Mesodermal cell (in vitro differentiated cells): ENCODE data around the gene BNIP3.
A peak's percentile ranks its signal among the peaks of the same experiment; 100 is the strongest.

Experiments
- H3K27ac ChIP-seq: 2 replicates; pipeline ENCODE4 v1.7.0; 2013; ENCODE audit warnings: mild to moderate bottlenecking, low read depth, low read length, moderate library complexity; ENCODE audit not compliant: severe bottlenecking
- H3K36me3 ChIP-seq: 2 replicates; pipeline ENCODE4 v1.7.1; 2013; ENCODE audit warnings: mild to moderate bottlenecking, low read length, moderate library complexity; ENCODE audit not compliant: control insufficient read depth, insufficient read depth
- H3K4me1 ChIP-seq: one replicate; pipeline ENCODE4 v1.7.1; 2013; ENCODE audit warnings: mild to moderate bottlenecking, low read length; ENCODE audit not compliant: insufficient read depth, control insufficient read depth, poor library complexity, severe bottlenecking
- H3K4me3 ChIP-seq: 2 replicates; pipeline ENCODE4 v1.7.0; 2013; ENCODE audit warnings: low read length, control low read depth, mild to moderate bottlenecking; ENCODE audit not compliant: insufficient read depth, poor library complexity, severe bottlenecking; ENCODE audit errors: extremely low read depth
- H3K9me3 ChIP-seq: 2 replicates; pipeline ENCODE4 v1.7.1; 2013; ENCODE audit warnings: mild to moderate bottlenecking, low read length, moderate library complexity; ENCODE audit not compliant: control insufficient read depth
- WGBS, 2 experiments: methylation state at CpG; one replicate each; pipeline ENCODE4 v1.1.5; 2013; ENCODE audit warnings: missing lambda C conversion rate in 2 of 2; ENCODE audit not compliant: insufficient coverage in 2 of 2; 5-methylcytosine and 5-hydroxymethylcytosine counted together

The BNIP3 gene

GRCh38 chr10:132002004-132002403 is 20.3 kb upstream of the BNIP3 start:
- no peak overlapping the region for H3K4me3 ChIP-seq
- no peak overlapping the region for H3K27ac ChIP-seq

GRCh38 chr10:132001238-132001972 is 19.7 kb upstream of the BNIP3 start:
- no peaks in the 10 kb centered on the region for H3K36me3 ChIP-seq
- H3K4me1 ChIP-seq, result peaks cover 19% of the 10 kb centered on the region
- no peak overlapping the region for H3K4me3 ChIP-seq
- 64 to 78% methylated on average over 12 of the region's 15 CpGs for WGBS, 2 experiments
- H3K9me3 ChIP-seq, result peaks cover 8% of the 10 kb centered on the region
- no peak overlapping the region for H3K27ac ChIP-seq

More at GRCh38 chr10:132002004-132002403, 20.3 kb upstream of the BNIP3 start:
- Histone ChIP-seq H3K36me3 (no peaks in the 10 kb centered on the region), H3K4me1 (peaks cover 16% of the 10 kb centered on the region), H3K9me3 (peaks cover 8% of the 10 kb centered on the region)
- 100% methylated on average over 2 to 3 of the region's 4 CpGs for WGBS, 2 experiments

GRCh38 chr10:131998845-131999681 is 17.3 kb upstream of the BNIP3 start:
- Histone ChIP-seq H3K4me3 (no peak overlapping the region), H3K4me1 (peaks cover 22% of the 10 kb centered on the region), H3K27ac (no peak overlapping the region), H3K36me3 (no peaks in the 10 kb centered on the region), H3K9me3 (no peaks in the 10 kb centered on the region)
- WGBS, 2 experiments, result 76 to 81% methylated on average over 16 to 18 of the region's 18 CpGs

GRCh38 chr10:131998050-131998844 is 16.5 kb upstream of the BNIP3 start:
- 66 to 69% methylated on average over 13 to 14 of the region's 15 CpGs for WGBS, 2 experiments
- peak overlapping the region; percentile 19 for H3K27ac ChIP-seq

GRCh38 chr10:131997366-131998049 is 15.8 kb upstream of the BNIP3 start:
- Histone ChIP-seq H3K4me1 (peaks cover 22% of the 10 kb centered on the region), H3K4me3 (no peak overlapping the region), H3K36me3 (no peaks in the 10 kb centered on the region), H3K27ac (peak overlapping the region; percentile 19), H3K9me3 (no peaks in the 10 kb centered on the region)
- WGBS, 2 experiments, result 24 to 49% methylated on average over 7 to 8 of the region's 13 CpGs

More at GRCh38 chr10:131998050-131998844, 16.5 kb upstream of the BNIP3 start:
- H3K4me3 ChIP-seq, result no peak overlapping the region
- peaks cover 22% of the 10 kb centered on the region for H3K4me1 ChIP-seq
- no peaks in the 10 kb centered on the region for H3K9me3 ChIP-seq
- H3K36me3 ChIP-seq, result no peaks in the 10 kb centered on the region

- peaks cover 22% of the 10 kb centered on the region for H3K4me1 ChIP-seq
- no peaks in the 10 kb centered on the region for H3K36me3 ChIP-seq
- no peak overlapping the region for H3K4me3 ChIP-seq
- H3K9me3 ChIP-seq, result no peaks in the 10 kb centered on the region
- H3K27ac ChIP-seq, result no peak overlapping the region
- WGBS, 2 experiments, result 83 to 88% methylated on average over 12 to 14 of the region's 16 CpGs
These were observed 15.0 kb upstream of the BNIP3 start for GRCh38 chr10:131996466-131997365.

GRCh38 chr10:131994435-131994834 is 12.7 kb upstream of the BNIP3 start:
- no peak overlapping the region for H3K4me3 ChIP-seq
- H3K9me3 ChIP-seq, result no peaks in the 10 kb centered on the region
- WGBS, 2 experiments, result no CpG with 5 or more reads among the region's 3 CpGs
- H3K27ac ChIP-seq, result no peak overlapping the region
- peaks cover 22% of the 10 kb centered on the region for H3K4me1 ChIP-seq
- H3K36me3 ChIP-seq, result no peaks in the 10 kb centered on the region

GRCh38 chr10:131993275-131993674 is 11.6 kb upstream of the BNIP3 start:
- Histone ChIP-seq H3K9me3 (no peaks in the 10 kb centered on the region), H3K4me1 (peaks cover 13% of the 10 kb centered on the region), H3K36me3 (no peaks in the 10 kb centered on the region), H3K27ac (no peak overlapping the region), H3K4me3 (no peak overlapping the region)
- WGBS, 2 experiments, result 89 to 96% methylated on average over 11 of the region's 14 CpGs

- Histone ChIP-seq H3K4me3 (no peak overlapping the region), H3K36me3 (no peaks in the 10 kb centered on the region), H3K4me1 (peaks cover 4% of the 10 kb centered on the region), H3K9me3 (no peaks in the 10 kb centered on the region), H3K27ac (no peak overlapping the region)
- 96 to 100% methylated on average over 1 to 3 of the region's 3 CpGs for WGBS, 2 experiments
These were observed 10.0 kb upstream of the BNIP3 start for GRCh38 chr10:131991726-131992125.
